Natural killer cell (primary cell): ENCODE results near the gene EXOG. TPM values are rescaled to one million over a fixed set of nuclear protein-coding genes. Genes with fewer than 3 reads are reported as not detected.

Experiments
- ATAC-seq, 3 donors: fragments of 150-1000 bp in 2 of 3; fragments of 200-7000 bp in 1 of 3; cut with Tn5 transposase; 1 replicate in 1 of 3; 2 replicates in 2 of 3; pipeline ENCODE4 v1.10.0; 2021; ENCODE audit warnings: mild to moderate bottlenecking in 2 of 3, moderate library complexity in 2 of 3
- DNase-seq, 2 donors: peaks; one replicate each; pipeline versions ENCODE4 v3.0.0 to v3.0.0-alpha.2; 2013 to 2021; ENCODE audit warnings: mixed read lengths in 1 of 2
- H3K27ac ChIP-seq: one replicate; pipeline ENCODE4 v1.5.1; 2013; ENCODE audit warnings: mild to moderate bottlenecking, low read length
- H3K27me3 ChIP-seq: one replicate; pipeline ENCODE4 v1.6.1; 2013; ENCODE audit warnings: low read length; ENCODE audit not compliant: control insufficient read depth, insufficient read depth
- H3K36me3 ChIP-seq: one replicate; pipeline ENCODE4 v1.6.1; 2013; ENCODE audit warnings: low read length; ENCODE audit not compliant: control insufficient read depth, insufficient read depth
- H3K4me1 ChIP-seq: one replicate; pipeline ENCODE4 v1.6.1; 2013; ENCODE audit warnings: low read length; ENCODE audit not compliant: control insufficient read depth, insufficient read depth
- H3K4me3 ChIP-seq: one replicate; pipeline ENCODE4 v1.5.1; 2013; ENCODE audit warnings: low read length
- H3K9me3 ChIP-seq: one replicate; pipeline ENCODE4 v1.6.1; 2013; ENCODE audit warnings: low read length; ENCODE audit not compliant: control insufficient read depth, insufficient read depth
- H3K27ac Mint-ChIP-seq, 2 donors: one replicate each; pipeline ENCODE4 v1.8.0; 2022; ENCODE audit warnings: mild to moderate bottlenecking in 2 of 2, mixed read lengths in 2 of 2, moderate library complexity in 1 of 2
- H3K27me3 Mint-ChIP-seq, 2 donors: one replicate each; pipeline ENCODE4 v1.8.0; 2022; ENCODE audit warnings: low read depth in 2 of 2, mixed read lengths in 2 of 2
- H3K36me3 Mint-ChIP-seq: one replicate; pipeline ENCODE4 v1.8.0; 2022; ENCODE audit warnings: mixed read lengths
- H3K4me1 Mint-ChIP-seq, 2 donors: one replicate each; pipeline ENCODE4 v1.8.0; 2022; ENCODE audit warnings: mixed read lengths in 2 of 2
- H3K4me3 Mint-ChIP-seq: one replicate; pipeline ENCODE4 v1.8.0; 2022; ENCODE audit warnings: mild to moderate bottlenecking, moderate library complexity, mixed read lengths
- H3K9me3 Mint-ChIP-seq, 2 donors: one replicate each; pipeline ENCODE4 v1.8.0; 2022; ENCODE audit warnings: mixed read lengths in 2 of 2
- CTCF ChIP-seq: fragments of 200-600 bp; IDR thresholded peaks from one replicate; pipeline ENCODE4 v1.8.0; 2022; ENCODE audit warnings: antibody characterized with exemption
- WGBS: methylation state at CpG from one replicate; pipeline ENCODE4 v1.1.7; 2013; ENCODE audit warnings: missing lambda C conversion rate; ENCODE audit not compliant: insufficient coverage; 5-methylcytosine and 5-hydroxymethylcytosine counted together
- intact Hi-C: fragments of 100-400 bp; cut with micrococcal nuclease; formaldehyde crosslinking; loops from one replicate; pipeline ENCODE4 v1.14.2; 2022
- total RNA-seq, 4 donors: library from RNA; stranded (reverse); fragments of 120-200 nt in 1 of 4; gene quantifications; one replicate each; pipeline versions ENCODE4 v1.2.3 to v1.2.4, GENCODE V29; 2013 to 2022

EXOG gene
- total RNA-seq, 3 donors from 2014 or later (not counting 1 experiment from before 2014, with no cell fraction given): 27.3 to 34.5 (median 30.5) TPM

GRCh38 chr3:38555149-38555840 lies 59.2 kb downstream of the EXOG start:
- H3K27ac Mint-ChIP-seq: no peak overlapping the region
- intact Hi-C loops: no loop called here
- no peak overlapping the region for H3K4me3 Mint-ChIP-seq
- Histone ChIP-seq H3K36me3 (no peaks in the 10 kb centered on the region), H3K4me1 (no peaks in the 10 kb centered on the region), H3K4me3 (no peak overlapping the region), H3K27ac (no peak overlapping the region), H3K9me3 (no peaks in the 10 kb centered on the region), H3K27me3 (no peaks in the 10 kb centered on the region)
- 90% methylated on average over 6 of the region's 6 CpGs for WGBS
- peak in 1 of 2 donors; percentile 7 for DNase-seq
- ATAC-seq: no peak
- H3K4me1 Mint-ChIP-seq: no peaks in the 10 kb centered on the region
- H3K27me3 Mint-ChIP-seq: peaks cover 0 to 7% of the 10 kb centered on the region in 2 donors
- H3K36me3 Mint-ChIP-seq: no peaks in the 10 kb centered on the region
- no peak for TF ChIP-seq CTCF
- no peaks in the 10 kb centered on the region for H3K9me3 Mint-ChIP-seq

- Histone ChIP-seq H3K36me3 (no peaks in the 10 kb centered on the region), H3K9me3 (no peaks in the 10 kb centered on the region), H3K4me1 (no peaks in the 10 kb centered on the region), H3K27ac (no peak overlapping the region), H3K4me3 (no peak overlapping the region), H3K27me3 (no peaks in the 10 kb centered on the region)
- no peaks in the 10 kb centered on the region for H3K4me1 Mint-ChIP-seq
- intact Hi-C loops: no loop called here
- 86% methylated on average over 2 of the region's 2 CpGs for WGBS
- ATAC-seq (no peak), DNase-seq (no peak)
- no peak for TF ChIP-seq CTCF
- no peaks in the 10 kb centered on the region for H3K36me3 Mint-ChIP-seq
- H3K9me3 Mint-ChIP-seq: no peaks in the 10 kb centered on the region
- H3K27me3 Mint-ChIP-seq: peaks cover 0 to 7% of the 10 kb centered on the region in 2 donors
- H3K27ac Mint-ChIP-seq: no peak overlapping the region
- H3K4me3 Mint-ChIP-seq: no peak overlapping the region
Observed at GRCh38 chr3:38555926-38556325, 59.8 kb downstream of the EXOG start.

GRCh38 chr3:38556640-38557358 lies 60.7 kb downstream of the EXOG start:
- Histone ChIP-seq H3K4me1 (no peaks in the 10 kb centered on the region), H3K27ac (no peak overlapping the region), H3K9me3 (no peaks in the 10 kb centered on the region), H3K36me3 (no peaks in the 10 kb centered on the region), H3K4me3 (no peak overlapping the region), H3K27me3 (no peaks in the 10 kb centered on the region)
- intact Hi-C loops: no loop called here
- peaks cover 0 to 7% of the 10 kb centered on the region in 2 donors for H3K27me3 Mint-ChIP-seq
- no peaks in the 10 kb centered on the region for H3K36me3 Mint-ChIP-seq
- TF ChIP-seq CTCF: no peak
- ATAC-seq: no peak
- no peaks in the 10 kb centered on the region for H3K4me1 Mint-ChIP-seq
- no peak for DNase-seq
- H3K4me3 Mint-ChIP-seq: no peak overlapping the region
- H3K9me3 Mint-ChIP-seq: no peaks in the 10 kb centered on the region
- 69% methylated on average over 4 of the region's 4 CpGs for WGBS
- H3K27ac Mint-ChIP-seq: no peak overlapping the region
